Measurements from ENCODE around the gene DNMBP.

Gene DNMBP, protein sequence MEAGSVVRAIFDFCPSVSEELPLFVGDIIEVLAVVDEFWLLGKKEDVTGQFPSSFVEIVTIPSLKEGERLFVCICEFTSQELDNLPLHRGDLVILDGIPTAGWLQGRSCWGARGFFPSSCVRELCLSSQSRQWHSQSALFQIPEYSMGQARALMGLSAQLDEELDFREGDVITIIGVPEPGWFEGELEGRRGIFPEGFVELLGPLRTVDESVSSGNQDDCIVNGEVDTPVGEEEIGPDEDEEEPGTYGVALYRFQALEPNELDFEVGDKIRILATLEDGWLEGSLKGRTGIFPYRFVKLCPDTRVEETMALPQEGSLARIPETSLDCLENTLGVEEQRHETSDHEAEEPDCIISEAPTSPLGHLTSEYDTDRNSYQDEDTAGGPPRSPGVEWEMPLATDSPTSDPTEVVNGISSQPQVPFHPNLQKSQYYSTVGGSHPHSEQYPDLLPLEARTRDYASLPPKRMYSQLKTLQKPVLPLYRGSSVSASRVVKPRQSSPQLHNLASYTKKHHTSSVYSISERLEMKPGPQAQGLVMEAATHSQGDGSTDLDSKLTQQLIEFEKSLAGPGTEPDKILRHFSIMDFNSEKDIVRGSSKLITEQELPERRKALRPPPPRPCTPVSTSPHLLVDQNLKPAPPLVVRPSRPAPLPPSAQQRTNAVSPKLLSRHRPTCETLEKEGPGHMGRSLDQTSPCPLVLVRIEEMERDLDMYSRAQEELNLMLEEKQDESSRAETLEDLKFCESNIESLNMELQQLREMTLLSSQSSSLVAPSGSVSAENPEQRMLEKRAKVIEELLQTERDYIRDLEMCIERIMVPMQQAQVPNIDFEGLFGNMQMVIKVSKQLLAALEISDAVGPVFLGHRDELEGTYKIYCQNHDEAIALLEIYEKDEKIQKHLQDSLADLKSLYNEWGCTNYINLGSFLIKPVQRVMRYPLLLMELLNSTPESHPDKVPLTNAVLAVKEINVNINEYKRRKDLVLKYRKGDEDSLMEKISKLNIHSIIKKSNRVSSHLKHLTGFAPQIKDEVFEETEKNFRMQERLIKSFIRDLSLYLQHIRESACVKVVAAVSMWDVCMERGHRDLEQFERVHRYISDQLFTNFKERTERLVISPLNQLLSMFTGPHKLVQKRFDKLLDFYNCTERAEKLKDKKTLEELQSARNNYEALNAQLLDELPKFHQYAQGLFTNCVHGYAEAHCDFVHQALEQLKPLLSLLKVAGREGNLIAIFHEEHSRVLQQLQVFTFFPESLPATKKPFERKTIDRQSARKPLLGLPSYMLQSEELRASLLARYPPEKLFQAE (N-terminal part only)

DNA sequence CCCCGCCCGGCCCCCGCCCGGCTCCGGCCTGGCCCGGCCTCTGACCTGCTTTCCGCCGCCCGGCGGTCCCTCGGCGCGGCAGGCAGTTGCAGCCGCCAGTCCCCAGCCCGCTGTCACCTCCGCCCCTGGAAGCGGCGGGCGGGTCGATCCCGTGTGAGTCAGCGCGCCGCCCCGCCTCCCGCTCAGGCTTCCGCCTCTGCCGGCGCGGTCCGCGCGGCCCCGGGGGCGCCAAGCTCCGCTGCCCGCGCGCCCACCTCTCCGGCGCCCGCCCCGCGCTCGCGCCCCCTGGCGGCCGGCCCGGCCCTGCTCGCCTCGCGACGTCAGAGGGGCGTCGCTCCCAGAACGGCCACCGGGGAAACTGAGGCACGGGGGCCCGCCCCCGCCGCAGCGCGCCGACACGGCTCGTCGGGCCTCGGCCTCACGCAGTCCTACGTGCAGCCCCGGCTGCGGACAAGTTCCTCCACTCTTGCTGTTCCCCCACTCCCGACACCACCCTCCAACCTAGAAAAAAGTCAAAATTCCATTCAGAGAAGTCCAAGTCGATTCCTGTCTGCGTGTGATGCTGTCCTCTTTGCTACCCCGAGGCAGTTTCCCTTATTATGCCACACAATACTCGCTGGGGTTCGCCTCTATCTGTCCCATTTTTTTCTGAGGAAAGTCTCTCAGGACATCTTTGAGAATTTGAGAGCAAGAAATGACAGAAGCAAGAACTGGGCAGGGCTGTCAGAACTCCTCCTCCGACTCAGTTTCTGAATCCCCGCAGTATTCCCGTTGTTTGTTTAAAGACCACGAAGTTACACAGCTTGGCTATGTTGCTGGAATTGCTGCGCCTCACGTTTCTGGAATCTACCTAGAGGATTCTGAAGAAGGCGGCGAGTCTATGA, at the start of gene DNMBP:
Gene DNMBP, minus strand, starts transcription at position 155 of the 884 bp plus-strand sequence. CDS start 37,823 bp downstream, outside the sequence.
- TF ChIP-seq CREB1 (IDR thresholded peaks at IDR 0.05; ENCODE audit: low read depth) (no peak), ZBTB7A (IDR thresholded peaks at IDR 0.05; ENCODE audit: low read depth) (0 out of 2 replicates have a peak, but pooled peaks have one; percentile 11), NFIC (IDR thresholded peaks at IDR 0.05) (no peak), RAD21 (IDR thresholded peaks at IDR 0.05; ENCODE audit: low read depth) (no peak; the same call in 1 of the 2 replicates), TAF1 (IDR thresholded peaks at IDR 0.05; ENCODE audit: low read depth) (0 out of 2 replicates have a peak, but pooled peaks have one; percentile 50), TCF12 (IDR thresholded peaks at IDR 0.05; ENCODE audit: low read depth) (peak; percentile 27; the same call in 1 of the 2 replicates), EP300 (IDR thresholded peaks at IDR 0.05; ENCODE audit: borderline replicate concordance) (0 out of 2 replicates have a peak, but pooled peaks have one; percentile 12)
- TF ChIP-seq, protein P1, sequence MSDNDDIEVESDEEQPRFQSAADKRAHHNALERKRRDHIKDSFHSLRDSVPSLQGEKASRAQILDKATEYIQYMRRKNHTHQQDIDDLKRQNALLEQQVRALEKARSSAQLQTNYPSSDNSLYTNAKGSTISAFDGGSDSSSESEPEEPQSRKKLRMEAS (IDR thresholded peaks at IDR 0.05): no peak
- TF ChIP-seq, protein P2, sequence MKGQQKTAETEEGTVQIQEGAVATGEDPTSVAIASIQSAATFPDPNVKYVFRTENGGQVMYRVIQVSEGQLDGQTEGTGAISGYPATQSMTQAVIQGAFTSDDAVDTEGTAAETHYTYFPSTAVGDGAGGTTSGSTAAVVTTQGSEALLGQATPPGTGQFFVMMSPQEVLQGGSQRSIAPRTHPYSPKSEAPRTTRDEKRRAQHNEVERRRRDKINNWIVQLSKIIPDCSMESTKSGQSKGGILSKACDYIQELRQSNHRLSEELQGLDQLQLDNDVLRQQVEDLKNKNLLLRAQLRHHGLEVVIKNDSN (IDR thresholded peaks at IDR 0.05): no peak

DNA sequence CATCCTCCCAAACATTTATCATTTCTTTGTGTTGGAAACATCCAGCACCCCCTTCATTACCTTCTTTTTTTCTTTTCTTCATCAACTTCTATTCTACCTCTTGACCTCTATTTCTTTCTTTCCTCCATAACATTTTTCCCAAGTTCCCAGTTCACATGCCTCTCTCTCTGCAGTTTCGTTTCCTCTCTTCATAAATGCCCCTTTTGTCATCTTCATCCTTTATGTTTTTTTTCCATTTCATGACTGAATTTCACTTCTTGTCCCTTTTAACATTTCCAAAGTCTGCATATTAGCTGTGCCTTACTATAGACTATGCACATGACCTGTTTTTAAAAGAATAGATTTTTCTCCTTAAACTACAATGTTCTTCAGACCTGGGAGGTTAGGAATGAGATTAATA, 48.2 kb upstream of the DNMBP start:
- TF ChIP-seq RAD21 (IDR thresholded peaks at IDR 0.05; ENCODE audit: low read depth) (no peak), EP300 (IDR thresholded peaks at IDR 0.05; ENCODE audit: borderline replicate concordance) (no peak), TCF12 (IDR thresholded peaks at IDR 0.05; ENCODE audit: low read depth) (no peak), CEBPB (IDR thresholded peaks at IDR 0.05) (no peak), TAF1 (IDR thresholded peaks at IDR 0.05; ENCODE audit: low read depth) (no peak), TEAD4 (IDR thresholded peaks at IDR 0.05) (no peak), YY1 (IDR thresholded peaks at IDR 0.05; ENCODE audit: low read depth) (no peak), NFIC (IDR thresholded peaks at IDR 0.05) (no peak), ZBTB7A (IDR thresholded peaks at IDR 0.05; ENCODE audit: low read depth) (no peak), FOXM1 (IDR thresholded peaks at IDR 0.05; ENCODE audit: borderline replicate concordance, low read depth) (no peak), CREB1 (IDR thresholded peaks at IDR 0.05; ENCODE audit: low read depth) (no peak)
- TF ChIP-seq, protein P2 (IDR thresholded peaks at IDR 0.05): no peak
- TF ChIP-seq, protein P1 (IDR thresholded peaks at IDR 0.05): no peak
- TF ChIP-seq, protein P3, sequence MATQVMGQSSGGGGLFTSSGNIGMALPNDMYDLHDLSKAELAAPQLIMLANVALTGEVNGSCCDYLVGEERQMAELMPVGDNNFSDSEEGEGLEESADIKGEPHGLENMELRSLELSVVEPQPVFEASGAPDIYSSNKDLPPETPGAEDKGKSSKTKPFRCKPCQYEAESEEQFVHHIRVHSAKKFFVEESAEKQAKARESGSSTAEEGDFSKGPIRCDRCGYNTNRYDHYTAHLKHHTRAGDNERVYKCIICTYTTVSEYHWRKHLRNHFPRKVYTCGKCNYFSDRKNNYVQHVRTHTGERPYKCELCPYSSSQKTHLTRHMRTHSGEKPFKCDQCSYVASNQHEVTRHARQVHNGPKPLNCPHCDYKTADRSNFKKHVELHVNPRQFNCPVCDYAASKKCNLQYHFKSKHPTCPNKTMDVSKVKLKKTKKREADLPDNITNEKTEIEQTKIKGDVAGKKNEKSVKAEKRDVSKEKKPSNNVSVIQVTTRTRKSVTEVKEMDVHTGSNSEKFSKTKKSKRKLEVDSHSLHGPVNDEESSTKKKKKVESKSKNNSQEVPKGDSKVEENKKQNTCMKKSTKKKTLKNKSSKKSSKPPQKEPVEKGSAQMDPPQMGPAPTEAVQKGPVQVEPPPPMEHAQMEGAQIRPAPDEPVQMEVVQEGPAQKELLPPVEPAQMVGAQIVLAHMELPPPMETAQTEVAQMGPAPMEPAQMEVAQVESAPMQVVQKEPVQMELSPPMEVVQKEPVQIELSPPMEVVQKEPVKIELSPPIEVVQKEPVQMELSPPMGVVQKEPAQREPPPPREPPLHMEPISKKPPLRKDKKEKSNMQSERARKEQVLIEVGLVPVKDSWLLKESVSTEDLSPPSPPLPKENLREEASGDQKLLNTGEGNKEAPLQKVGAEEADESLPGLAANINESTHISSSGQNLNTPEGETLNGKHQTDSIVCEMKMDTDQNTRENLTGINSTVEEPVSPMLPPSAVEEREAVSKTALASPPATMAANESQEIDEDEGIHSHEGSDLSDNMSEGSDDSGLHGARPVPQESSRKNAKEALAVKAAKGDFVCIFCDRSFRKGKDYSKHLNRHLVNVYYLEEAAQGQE (IDR thresholded peaks at IDR 0.05; ENCODE audit: low read depth): no peak

DNA sequence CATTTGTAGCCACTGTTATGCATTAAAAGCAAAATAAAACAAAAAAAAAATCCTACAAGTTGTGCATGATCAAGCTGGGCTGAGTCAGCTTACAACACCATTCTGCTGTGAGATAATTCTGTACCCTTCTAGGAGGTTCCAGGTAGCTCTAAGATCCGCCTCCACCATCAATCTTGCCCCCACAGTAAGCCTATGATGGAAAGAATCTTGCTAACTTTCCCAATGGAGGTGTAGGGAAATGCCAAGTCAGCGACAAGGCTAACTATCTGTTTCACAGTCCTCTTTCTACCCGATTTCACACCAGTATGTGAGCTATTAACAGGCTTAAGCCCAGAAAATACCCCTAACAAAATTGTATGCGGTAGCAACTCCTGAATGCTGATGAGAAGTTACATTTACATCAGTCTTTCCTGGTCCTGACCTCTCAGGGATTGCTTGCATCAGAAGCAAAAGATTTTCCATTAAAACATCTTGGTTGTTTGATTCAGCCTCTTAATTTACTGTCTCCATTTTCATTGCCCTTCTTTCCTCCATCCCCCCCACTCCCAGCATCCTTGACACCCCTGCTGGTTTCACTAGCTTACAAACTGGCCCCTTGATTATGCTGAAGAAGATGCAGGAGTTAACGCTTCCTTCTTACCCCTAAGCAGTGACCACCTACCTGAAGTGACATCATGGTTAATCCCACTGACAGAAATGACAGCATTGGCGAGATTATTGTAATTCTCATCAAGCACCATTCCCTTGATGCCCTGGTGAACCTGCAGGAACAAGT, 44.1 kb upstream of the DNMBP start:
- TF ChIP-seq EGR1 (IDR thresholded peaks at IDR 0.05): no peak
- TF ChIP-seq NFIC (IDR thresholded peaks at IDR 0.05): no peak
- no peak for TF ChIP-seq YY1 (IDR thresholded peaks at IDR 0.05; ENCODE audit: low read depth)
- TF ChIP-seq EP300 (IDR thresholded peaks at IDR 0.05; ENCODE audit: borderline replicate concordance): no peak
- TF ChIP-seq FOXM1 (IDR thresholded peaks at IDR 0.05; ENCODE audit: borderline replicate concordance, low read depth): no peak
- TF ChIP-seq, protein P3 (IDR thresholded peaks at IDR 0.05; ENCODE audit: low read depth): no peak
- TF ChIP-seq ZBTB7A (IDR thresholded peaks at IDR 0.05; ENCODE audit: low read depth): no peak
- TF ChIP-seq, protein P1 (IDR thresholded peaks at IDR 0.05): no peak

All from Ishikawa (cell line).